HFF-Myc (cell line): ENCODE measurements around the gene ZNF280A.
"Not testable (repeated sequence)": the region's sequence is repeated elsewhere in the genome, so short reads cannot be mapped to it uniquely, and the experiment has no call there.

Source experiments
- DNase-seq: peaks from one replicate; pipeline ENCODE4 v3.0.0-alpha.2; 2011; ENCODE audit warnings: low read depth; ENCODE audit errors: extremely low read depth
- H3K4me3 ChIP-seq: replicated peaks from 2 replicates; pipeline ENCODE4 v1.5.1; 2011; ENCODE audit warnings: low read depth, mild to moderate bottlenecking, control low read depth, low read length
- CTCF ChIP-seq: IDR thresholded peaks from 2 replicates; pipeline ENCODE4 v1.5.1; 2012; ENCODE audit warnings: mild to moderate bottlenecking, low read depth, low read length, control low read depth; ENCODE audit errors: missing control alignments

Gene ZNF280A

GRCh38 chr22:22480940-22481339 is 39.1 kb downstream of the ZNF280A start:
- DNase-seq, result no peak
- H3K4me3 ChIP-seq, result no peak overlapping the region
- TF ChIP-seq CTCF, result no peak

DNA sequence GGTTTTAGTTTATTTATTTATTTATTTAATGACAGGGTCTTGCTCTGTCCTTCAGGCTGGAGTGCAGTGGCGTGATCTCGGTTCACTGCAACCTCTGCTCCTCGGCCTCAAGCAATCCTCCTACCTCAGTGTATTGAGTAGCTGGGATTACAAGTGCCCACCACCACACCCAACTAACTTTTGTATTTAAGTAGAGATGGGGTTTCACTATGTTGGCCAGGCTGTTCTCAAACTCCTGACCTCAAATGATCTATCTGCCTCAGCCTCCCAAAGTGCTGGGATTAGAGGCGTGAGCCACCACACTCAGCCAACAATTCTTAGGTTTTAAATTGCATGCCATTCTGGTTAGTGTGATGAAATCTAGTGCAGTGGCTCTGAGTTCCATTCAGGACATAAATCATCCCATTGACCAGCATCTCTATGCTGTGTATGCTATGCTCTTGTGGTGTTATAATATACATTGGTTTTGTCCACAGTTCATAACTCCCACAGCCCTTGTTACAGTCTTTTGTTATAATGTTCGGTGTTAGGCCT is 40.0 kb downstream of the ZNF280A start:
- H3K4me3 ChIP-seq, result no peak overlapping the region
- no peak for DNase-seq
- no peak for TF ChIP-seq CTCF

DNA sequence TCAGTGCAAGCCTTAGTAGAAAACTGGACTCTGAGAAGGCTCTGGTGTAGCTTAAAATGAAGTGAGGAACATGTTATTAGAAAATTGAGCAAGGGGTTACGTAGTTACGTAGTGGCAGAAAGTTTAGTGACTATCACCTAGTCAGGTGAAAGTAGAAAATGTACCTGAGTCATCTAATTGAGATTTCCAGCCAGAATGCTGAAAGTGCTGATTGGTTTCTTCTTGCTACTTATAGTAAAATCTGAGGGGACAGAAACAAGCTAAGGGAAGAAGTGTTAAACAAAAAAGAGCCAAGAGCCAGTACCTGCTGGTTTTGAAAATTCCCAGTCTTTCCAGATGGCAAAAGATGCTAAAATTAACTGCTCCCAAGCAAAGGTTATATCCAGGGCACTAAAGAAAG is 41.0 kb downstream of the ZNF280A start:
- no peak for TF ChIP-seq CTCF
- no peak overlapping the region for H3K4me3 ChIP-seq
- DNase-seq, result no peak

GRCh38 chr22:22478470-22478869 is 41.6 kb downstream of the ZNF280A start:
- no peak overlapping the region for H3K4me3 ChIP-seq
- TF ChIP-seq CTCF, result no peak
- DNase-seq, result no peak

- no peak for TF ChIP-seq CTCF
- DNase-seq, result no peak
- no peak overlapping the region for H3K4me3 ChIP-seq
Measured at GRCh38 chr22:22474733-22475132, 45.3 kb downstream of the ZNF280A start.

DNA sequence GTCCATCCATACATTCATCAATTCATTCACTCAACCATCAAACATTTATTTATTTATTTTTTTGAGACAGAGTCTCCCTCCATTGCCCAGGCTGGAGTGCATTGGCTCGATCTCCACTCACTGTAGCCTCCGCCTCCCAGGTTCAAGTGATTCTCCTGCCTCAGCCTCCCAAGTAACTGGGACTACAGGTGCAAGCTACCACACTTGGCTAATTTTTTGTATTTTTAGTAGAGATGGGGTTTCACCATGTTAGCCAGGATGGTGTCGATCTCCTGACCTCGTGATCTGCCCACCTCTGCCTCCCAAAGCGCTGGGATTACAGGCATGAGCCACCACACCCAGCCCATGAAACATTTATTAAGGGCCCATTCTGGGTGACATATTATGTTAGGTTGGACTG is 49.0 kb downstream of the ZNF280A start:
- not testable (repeated sequence) for DNase-seq, H3K4me3 ChIP-seq

GRCh38 chr22:22469527-22469926 is 50.5 kb downstream of the ZNF280A start:
- TF ChIP-seq CTCF, result no peak
- no peak overlapping the region for H3K4me3 ChIP-seq
- DNase-seq, result no peak

GRCh38 chr22:22468794-22469469 is 51.1 kb downstream of the ZNF280A start:
- DNase-seq, H3K4me3 ChIP-seq: not testable (repeated sequence)
